A549 (cell line): ENCODE data around the gene SNAP23. TPM values are rescaled to one million over a fixed set of nuclear protein-coding genes. Genes with fewer than 3 reads are reported as not detected.
A peak's percentile ranks its signal among the peaks of the same experiment; 100 is the strongest.

ENCODE experiments used
- ATAC-seq, 2 experiments: fragments of 200-7000 bp in 1 of 2; fragments of >200 bp in 1 of 2; cut with Nextera tagmentation in 1 of 2; cut with Tn5 transposase in 1 of 2; 3 replicates each; pipeline versions ENCODE4 v1.8.0 to v1.9.1; 2018 to 2020; ENCODE audit warnings: mild to moderate bottlenecking in 1 of 2, moderate library complexity in 1 of 2
- CTCF ChIA-PET: fragments of 300-600 bp; sonication (Branson Sonifier 250); formaldehyde crosslinking; extraction: SDS; loops from one replicate; lab custom pipeline; 2021; ENCODE audit warnings: antibody characterized with exemption, inconsistent platforms; lab: Yijun Ruan, JAX
- POLR2A ChIA-PET: fragments of 350-600 bp; formaldehyde crosslinking; extraction: SDS; loops from one replicate; lab custom pipeline; 2021; ENCODE audit warnings: antibody characterized with exemption, inconsistent platforms; lab: Yijun Ruan, JAX
- DNase-seq, 2 experiments: peaks; one replicate each; pipeline versions ENCODE4 v3.0.0 to v3.0.0-alpha.2; 2011 to 2016; ENCODE audit warnings: low read depth in 1 of 2, low spot score in 1 of 2
- FAIRE-seq: peaks from 2 replicates; lab custom pipeline; 2011; peaks lifted over from hg19 to GRCh38; lab: Jason Lieb, UNC
- H3K27ac ChIP-seq, 2 experiments: fragments of >200 bp; sonication (Bioruptor Twin); formaldehyde crosslinking; 3 replicates each; pipeline ENCODE4 v1.5.1; 2016 to 2017
- H3K4me1 ChIP-seq: fragments of >200 bp; sonication (Bioruptor Twin); formaldehyde crosslinking; 3 replicates; pipeline ENCODE4 v1.6.1; 2016
- H3K4me2 ChIP-seq: fragments of >200 bp; sonication (Bioruptor Twin); formaldehyde crosslinking; 3 replicates; pipeline ENCODE4 v1.6.1; 2016
- H3K4me3 ChIP-seq: fragments of >200 bp; sonication (Bioruptor Twin); formaldehyde crosslinking; 3 replicates; pipeline ENCODE4 v1.5.1; 2016
- H3K9me3 ChIP-seq: fragments of >200 bp; sonication (Bioruptor Twin); formaldehyde crosslinking; 3 replicates; pipeline ENCODE4 v1.6.1; 2016
- BHLHE40 ChIP-seq: IDR thresholded peaks from 2 replicates; pipeline ENCODE4 v1.6.1; 2012; ENCODE audit warnings: low read depth, low read length, inconsistent platforms
- CBX2 ChIP-seq: fragments of 200-600 bp; sonication (generic); IDR thresholded peaks from 2 replicates; pipeline ENCODE4 v1.6.1; 2016; ENCODE audit warnings: low read depth, mild to moderate bottlenecking, borderline replicate concordance
- CEBPB ChIP-seq, 2 experiments: fragments of >200 bp in 1 of 2; sonication (Bioruptor Twin) in 1 of 2; formaldehyde crosslinking in 1 of 2; IDR thresholded peaks; 2 replicates each; pipeline ENCODE4 v1.6.1; 2012 to 2016
- CHD2 ChIP-seq: fragments of 150-350 bp; IDR thresholded peaks from 2 replicates; pipeline ENCODE4 v1.6.1; 2014; ENCODE audit warnings: low read length; ENCODE audit not compliant: partially characterized antibody
- EHF ChIP-seq: fragments of 250-450 bp; sonication (Bioruptor Pico); IDR thresholded peaks from 2 replicates; pipeline ENCODE4 v1.5.0; 2020; ENCODE audit warnings: mild to moderate bottlenecking
- ESRRA ChIP-seq: fragments of 150-350 bp; IDR thresholded peaks from 2 replicates; pipeline ENCODE4 v1.6.1; 2014; ENCODE audit warnings: mild to moderate bottlenecking, low read length, borderline replicate concordance
- FOSB ChIP-seq: fragments of 250-450 bp; sonication (Bioruptor Pico); IDR thresholded peaks from 2 replicates; pipeline ENCODE4 v1.5.0; 2020; ENCODE audit warnings: mild to moderate bottlenecking, moderate library complexity
- FOSL2 ChIP-seq, 2 experiments: fragments of 450-650 bp in 1 of 2; fragments of >200 bp in 1 of 2; sonication (Bioruptor Twin) in 1 of 2; formaldehyde crosslinking; IDR thresholded peaks; 2 replicates each; pipeline versions ENCODE4 v1.5.0 to v1.6.1; 2016 to 2020; ENCODE audit warnings: mild to moderate bottlenecking in 1 of 2, moderate library complexity in 1 of 2
- GATA3 ChIP-seq: IDR thresholded peaks from 2 replicates; pipeline ENCODE4 v1.6.1; 2012; ENCODE audit warnings: borderline replicate concordance
- HEYL ChIP-seq: fragments of 250-450 bp; sonication (Bioruptor Pico); IDR thresholded peaks from 2 replicates; pipeline ENCODE4 v1.8.0; 2021; ENCODE audit warnings: mild to moderate bottlenecking, moderate library complexity
- HOXA7 ChIP-seq: fragments of 250-450 bp; sonication (Bioruptor Pico); IDR thresholded peaks from 2 replicates; pipeline ENCODE4 v1.5.0; 2020; ENCODE audit warnings: mild to moderate bottlenecking, moderate library complexity
- JUN ChIP-seq, 2 experiments: fragments of >200 bp; sonication (Bioruptor Twin); formaldehyde crosslinking; IDR thresholded peaks; 2 replicates in 1 of 2; 3 replicates in 1 of 2; pipeline ENCODE4 v1.6.1; 2016 to 2017
- MAFK ChIP-seq: fragments of 450-650 bp; IDR thresholded peaks from 2 replicates; pipeline ENCODE4 v1.6.1; 2014; ENCODE audit not compliant: partially characterized antibody
- MAZ ChIP-seq: fragments of 150-350 bp; IDR thresholded peaks from 2 replicates; pipeline ENCODE4 v1.6.1; 2014; ENCODE audit warnings: antibody characterized with exemption, low read depth, low read length, borderline replicate concordance
- NFE2L2 ChIP-seq: fragments of 150-350 bp; conservative IDR thresholded peaks from 2 replicates; pipeline ENCODE4 v1.6.1; 2014; ENCODE audit warnings: low read length
- PHF8 ChIP-seq: fragments of 200-600 bp; sonication (generic); IDR thresholded peaks from 2 replicates; pipeline ENCODE4 v1.6.1; 2016; ENCODE audit warnings: low read depth, mild to moderate bottlenecking, antibody characterized with exemption, moderate library complexity, borderline replicate concordance
- POLR2A ChIP-seq: IDR thresholded peaks from 2 replicates; pipeline ENCODE4 v1.6.1; 2012; ENCODE audit warnings: mild to moderate bottlenecking, low read length
- POLR2AphosphoS2 ChIP-seq: conservative IDR thresholded peaks from 2 replicates; pipeline ENCODE4 v1.6.1; 2012; ENCODE audit warnings: low read length, improper control_type of control experiment, inconsistent platforms
- RARB ChIP-seq: fragments of 250-450 bp; sonication (Bioruptor Pico); IDR thresholded peaks from 2 replicates; pipeline ENCODE4 v1.8.0; 2021; ENCODE audit warnings: mild to moderate bottlenecking, moderate library complexity
- RCOR1 ChIP-seq: fragments of 150-350 bp; IDR thresholded peaks from 2 replicates; pipeline ENCODE4 v1.6.1; 2014; ENCODE audit warnings: antibody characterized with exemption, low read length, low read depth
- RNF2 ChIP-seq: fragments of 200-600 bp; sonication (generic); IDR thresholded peaks from 2 replicates; pipeline ENCODE4 v1.6.1; 2016; ENCODE audit warnings: low read depth, mild to moderate bottlenecking, antibody characterized with exemption, moderate library complexity, borderline replicate concordance
- SMC3 ChIP-seq: fragments of >200 bp; sonication (Bioruptor Twin); formaldehyde crosslinking; IDR thresholded peaks from 3 replicates; pipeline ENCODE4 v1.6.1; 2018; ENCODE audit warnings: inconsistent platforms
- SREBF2 ChIP-seq: fragments of 450-650 bp; IDR thresholded peaks from 2 replicates; pipeline ENCODE4 v1.6.1; 2014; ENCODE audit warnings: mild to moderate bottlenecking, moderate library complexity
- TFCP2L1 ChIP-seq: fragments of 250-450 bp; sonication (Bioruptor Pico); IDR thresholded peaks from 2 replicates; pipeline ENCODE4 v1.5.0; 2021; ENCODE audit warnings: mild to moderate bottlenecking
- TP53 ChIP-seq: fragments of 250-450 bp; sonication (Bioruptor Pico); IDR thresholded peaks from 2 replicates; pipeline ENCODE4 v1.5.0; 2021; ENCODE audit warnings: mild to moderate bottlenecking, moderate library complexity
- ZC3H11A ChIP-seq: fragments of 450-650 bp; IDR thresholded peaks from 2 replicates; pipeline ENCODE4 v1.6.1; 2014; ENCODE audit warnings: antibody characterized with exemption, mild to moderate bottlenecking
- ZSCAN20 ChIP-seq: fragments of 250-450 bp; sonication (Bioruptor Pico); IDR thresholded peaks from 2 replicates; pipeline ENCODE4 v1.8.0; 2022; ENCODE audit warnings: mild to moderate bottlenecking, moderate library complexity
- WGBS: methylation state at CpG from one replicate; pipeline ENCODE4 v1.1.6; 2017; ENCODE audit errors: missing lambda C conversion rate; 5-methylcytosine and 5-hydroxymethylcytosine counted together
- polyA plus RNA-seq, 4 experiments: library from polyadenylated mRNA; depleted of rRNA in 3 of 4; stranded (reverse); fragments of >200 nt; fragmentation: RNase III in 1 of 4; extraction: RNeasy Plus Mini Kit Qiagen cat#74134 plus additional on column Dnase treatment in 1 of 4; gene quantifications; 2 replicates in 3 of 4; 3 replicates in 1 of 4; pipeline ENCODE4 v1.2.3, GENCODE V29; 2011 to 2017
- TF ChIP-seq, protein P1 (sequence below): fragments of >200 bp; sonication (Bioruptor Twin); formaldehyde crosslinking; IDR thresholded peaks from 2 replicates; pipeline ENCODE4 v1.6.1; 2016
- TF ChIP-seq, protein P2 (sequence below): fragments of >200 bp; sonication (Bioruptor Twin); formaldehyde crosslinking; IDR thresholded peaks from 3 replicates; pipeline ENCODE4 v1.6.1; 2016
- TF ChIP-seq, protein P3 (sequence below): IDR thresholded peaks from 2 replicates; pipeline ENCODE4 v1.6.1; 2012
- TF ChIP-seq, protein P4 (sequence below): IDR thresholded peaks from 2 replicates; pipeline ENCODE4 v1.6.1; 2012; ENCODE audit warnings: low read depth, borderline replicate concordance
- TF ChIP-seq, protein P5 (sequence below): fragments of 250-450 bp; sonication (Bioruptor Pico); IDR thresholded peaks from 2 replicates; pipeline ENCODE4 v1.5.0; 2020; ENCODE audit warnings: low read depth, mild to moderate bottlenecking, moderate library complexity
- TF ChIP-seq, protein P6 (sequence below): fragments of >200 bp; sonication (Bioruptor Twin); formaldehyde crosslinking; IDR thresholded peaks from 3 replicates; pipeline ENCODE4 v1.5.1; 2016

SNAP23 gene
- polyA plus RNA-seq, 2 of the 4 experiments (the other 2 are of a cell fraction): 33.6 to 51.2 TPM

DNA sequence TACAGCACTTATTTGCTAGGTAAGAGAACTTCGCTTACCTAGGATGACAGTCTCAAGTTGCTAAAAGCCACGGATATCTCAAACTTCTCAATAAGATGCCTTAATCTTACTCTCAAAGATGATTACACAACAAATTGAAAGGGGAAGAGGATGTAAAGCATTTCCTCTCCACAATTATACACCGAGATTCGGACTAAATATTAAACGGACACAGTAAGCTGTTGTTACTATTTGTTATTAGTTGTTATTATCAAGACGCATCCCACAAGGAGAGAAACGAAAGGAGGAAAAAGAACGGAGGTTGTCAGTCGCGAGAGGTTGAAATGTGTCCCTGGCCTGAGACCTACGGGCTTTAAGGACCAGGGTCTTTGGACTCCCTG, 5.2 kb upstream of the SNAP23 start:
- 9% methylated on average over 11 of the region's 11 CpGs for WGBS
- POLR2A ChIA-PET: interaction anchor here (1.0 to 1.1 kb wide), 2 partner anchors 9 to 85 kb away, joined by 4 to 7 read pairs; partner anchors contain the start of gene STARD9

DNA sequence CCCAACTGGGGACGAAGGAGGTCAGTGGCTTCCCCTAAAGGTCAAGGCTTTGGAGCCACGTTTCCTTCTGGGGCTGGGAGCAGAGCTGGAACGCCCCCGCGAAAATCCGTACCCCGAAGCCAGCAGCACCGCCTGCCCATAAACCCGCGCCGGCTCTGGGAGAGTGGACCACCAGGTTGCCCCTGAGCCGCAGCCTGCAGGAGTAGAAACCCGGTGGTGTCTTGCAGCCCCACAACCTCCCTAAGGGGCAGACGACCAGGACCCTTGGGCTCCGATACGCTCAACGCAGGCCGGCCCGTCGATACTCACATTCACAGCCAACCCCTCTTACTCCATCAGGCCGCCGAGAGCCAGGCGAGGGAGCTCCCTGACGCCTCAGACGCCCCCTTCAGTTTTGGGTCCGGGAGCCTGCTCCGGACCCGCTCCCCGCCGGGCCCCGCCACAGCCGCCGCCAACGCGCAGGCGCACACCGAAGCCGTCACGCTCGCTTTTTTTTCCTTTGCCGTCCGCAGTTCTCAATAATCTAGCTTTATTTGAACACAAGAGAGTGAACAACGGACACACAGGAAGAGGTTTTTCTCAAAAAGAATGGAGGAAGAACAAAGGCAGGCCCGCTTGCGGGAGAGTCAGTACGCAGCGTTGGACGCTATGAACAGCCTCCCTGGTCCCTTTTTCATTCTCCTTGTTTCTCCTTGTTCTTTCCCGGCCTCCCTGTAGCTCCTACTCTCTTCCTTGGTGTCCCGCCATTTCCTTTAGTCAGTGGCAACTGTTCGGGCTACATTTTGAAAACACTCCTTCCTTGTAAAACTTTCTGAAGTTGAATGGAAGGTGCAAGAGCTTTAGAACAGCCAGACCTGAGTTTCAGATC, 4.5 kb upstream of the SNAP23 start, which contains the start of gene ZNF106:
Gene ZNF106 (minus strand): TSS at position 471 of the 868 bp plus-strand sequence. CDS start 18,852 bp downstream, outside the sequence.
- Histone ChIP-seq H3K27ac (peak within 1 kb of the TSS; percentile 93 to 98), H3K4me3 (peak within 1 kb of the TSS; percentile 99), H3K9me3 (no peaks in the 10 kb centered on the region), H3K4me2 (peak within 1 kb of the TSS; percentile 70), H3K4me1 (peaks cover 15% of the 10 kb centered on the region)
- 1% methylated on average over 36 of the region's 51 CpGs for WGBS
- ChIA-PET POLR2A (interaction anchor here (0.8 to 1.1 kb wide), 4 partner anchors 9 to 218 kb away, joined by 3 to 7 read pairs (median 4); partner anchors contain the start of genes GANC, HAUS2, LRRC57 and STARD9), CTCF (no interaction called here)
- ATAC-seq: peak; percentile 58 to 73
- FAIRE-seq: no peak
- peak; percentile 54 to 85 for DNase-seq
- TF ChIP-seq TP53 (CRISPR knock-in tag) (no peak), RCOR1 (no peak), CBX2 (no peak), HEYL (no peak), FOSB (CRISPR knock-in tag) (no peak), CHD2 (no peak), GATA3 (no peak), POLR2A (peak; percentile 74), MAZ (no peak), NFE2L2 (no peak), ZC3H11A (no peak), CEBPB (IDR thresholded peaks at IDR 0.05) (no peak), JUN (IDR thresholded peaks at IDR 0.05) (peak; percentile 55 to 78; a peak in 4 of 5 replicates), RARB (no peak), TFCP2L1 (CRISPR knock-in tag) (no peak), ESRRA (no peak), PHF8 (peak; percentile 75; the same call in 1 of the 2 replicates), SMC3 (no peak), ZSCAN20 (CRISPR knock-in tag) (no peak), HOXA7 (CRISPR knock-in tag) (no peak), POLR2AphosphoS2 (no peak), SREBF2 (no peak)
- TF ChIP-seq, protein P1, sequence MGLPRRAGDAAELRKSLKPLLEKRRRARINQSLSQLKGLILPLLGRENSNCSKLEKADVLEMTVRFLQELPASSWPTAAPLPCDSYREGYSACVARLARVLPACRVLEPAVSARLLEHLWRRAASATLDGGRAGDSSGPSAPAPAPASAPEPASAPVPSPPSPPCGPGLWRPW: no peak
- TF ChIP-seq, protein P2, sequence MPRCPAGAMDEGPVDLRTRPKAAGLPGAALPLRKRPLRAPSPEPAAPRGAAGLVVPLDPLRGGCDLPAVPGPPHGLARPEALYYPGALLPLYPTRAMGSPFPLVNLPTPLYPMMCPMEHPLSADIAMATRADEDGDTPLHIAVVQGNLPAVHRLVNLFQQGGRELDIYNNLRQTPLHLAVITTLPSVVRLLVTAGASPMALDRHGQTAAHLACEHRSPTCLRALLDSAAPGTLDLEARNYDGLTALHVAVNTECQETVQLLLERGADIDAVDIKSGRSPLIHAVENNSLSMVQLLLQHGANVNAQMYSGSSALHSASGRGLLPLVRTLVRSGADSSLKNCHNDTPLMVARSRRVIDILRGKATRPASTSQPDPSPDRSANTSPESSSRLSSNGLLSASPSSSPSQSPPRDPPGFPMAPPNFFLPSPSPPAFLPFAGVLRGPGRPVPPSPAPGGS: peak; percentile 70; the same call in 2 of the 3 replicates
- TF ChIP-seq, protein P3, sequence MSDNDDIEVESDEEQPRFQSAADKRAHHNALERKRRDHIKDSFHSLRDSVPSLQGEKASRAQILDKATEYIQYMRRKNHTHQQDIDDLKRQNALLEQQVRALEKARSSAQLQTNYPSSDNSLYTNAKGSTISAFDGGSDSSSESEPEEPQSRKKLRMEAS: peak; percentile 48; the same call in 1 of the 2 replicates
- TF ChIP-seq, protein P4, sequence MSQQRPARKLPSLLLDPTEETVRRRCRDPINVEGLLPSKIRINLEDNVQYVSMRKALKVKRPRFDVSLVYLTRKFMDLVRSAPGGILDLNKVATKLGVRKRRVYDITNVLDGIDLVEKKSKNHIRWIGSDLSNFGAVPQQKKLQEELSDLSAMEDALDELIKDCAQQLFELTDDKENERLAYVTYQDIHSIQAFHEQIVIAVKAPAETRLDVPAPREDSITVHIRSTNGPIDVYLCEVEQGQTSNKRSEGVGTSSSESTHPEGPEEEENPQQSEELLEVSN: no peak

More for the DNA sequence above, 5.2 kb upstream of the SNAP23 start:
- CTCF ChIA-PET: no interaction called here
- H3K4me2 ChIP-seq: peak overlapping the region; percentile 70
- ATAC-seq: no peak
- TF ChIP-seq, protein P5, sequence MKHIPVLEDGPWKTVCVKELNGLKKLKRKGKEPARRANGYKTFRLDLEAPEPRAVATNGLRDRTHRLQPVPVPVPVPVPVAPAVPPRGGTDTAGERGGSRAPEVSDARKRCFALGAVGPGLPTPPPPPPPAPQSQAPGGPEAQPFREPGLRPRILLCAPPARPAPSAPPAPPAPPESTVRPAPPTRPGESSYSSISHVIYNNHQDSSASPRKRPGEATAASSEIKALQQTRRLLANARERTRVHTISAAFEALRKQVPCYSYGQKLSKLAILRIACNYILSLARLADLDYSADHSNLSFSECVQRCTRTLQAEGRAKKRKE (CRISPR knock-in tag): no peak
- TF ChIP-seq JUN (IDR thresholded peaks at IDR 0.05): no peak
- TF ChIP-seq SMC3: no peak
- TF ChIP-seq FOSL2 (IDR thresholded peaks at IDR 0.05): no peak
- no peak for TF ChIP-seq FOSL2 (CRISPR knock-in tag; IDR thresholded peaks at IDR 0.05)
- TF ChIP-seq EHF: no peak
- no peak for TF ChIP-seq RNF2
- no peak for TF ChIP-seq POLR2A
- TF ChIP-seq GATA3: no peak
- no peak for TF ChIP-seq MAFK
- no peak for TF ChIP-seq BHLHE40
- TF ChIP-seq, protein P6, sequence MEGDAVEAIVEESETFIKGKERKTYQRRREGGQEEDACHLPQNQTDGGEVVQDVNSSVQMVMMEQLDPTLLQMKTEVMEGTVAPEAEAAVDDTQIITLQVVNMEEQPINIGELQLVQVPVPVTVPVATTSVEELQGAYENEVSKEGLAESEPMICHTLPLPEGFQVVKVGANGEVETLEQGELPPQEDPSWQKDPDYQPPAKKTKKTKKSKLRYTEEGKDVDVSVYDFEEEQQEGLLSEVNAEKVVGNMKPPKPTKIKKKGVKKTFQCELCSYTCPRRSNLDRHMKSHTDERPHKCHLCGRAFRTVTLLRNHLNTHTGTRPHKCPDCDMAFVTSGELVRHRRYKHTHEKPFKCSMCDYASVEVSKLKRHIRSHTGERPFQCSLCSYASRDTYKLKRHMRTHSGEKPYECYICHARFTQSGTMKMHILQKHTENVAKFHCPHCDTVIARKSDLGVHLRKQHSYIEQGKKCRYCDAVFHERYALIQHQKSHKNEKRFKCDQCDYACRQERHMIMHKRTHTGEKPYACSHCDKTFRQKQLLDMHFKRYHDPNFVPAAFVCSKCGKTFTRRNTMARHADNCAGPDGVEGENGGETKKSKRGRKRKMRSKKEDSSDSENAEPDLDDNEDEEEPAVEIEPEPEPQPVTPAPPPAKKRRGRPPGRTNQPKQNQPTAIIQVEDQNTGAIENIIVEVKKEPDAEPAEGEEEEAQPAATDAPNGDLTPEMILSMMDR: no peak
- no peak for TF ChIP-seq CHD2
- H3K27ac ChIP-seq: peak overlapping the region; percentile 93 to 98
- FAIRE-seq: no peak
- H3K9me3 ChIP-seq: no peaks in the 10 kb centered on the region
- DNase-seq: no peak
- peak overlapping the region; percentile 99 for H3K4me3 ChIP-seq
- peaks cover 15% of the 10 kb centered on the region for H3K4me1 ChIP-seq
